Suprapubic skin (tissue), 4 donors: Measurements from ENCODE around the gene ADAM33. TPM values are rescaled to one million over a fixed set of nuclear protein-coding genes. Genes with fewer than 3 reads are reported as not detected.

Experiments
- DNase-seq, 2 donors: peaks; one replicate each; pipeline ENCODE4 v3.0.0-alpha.2; 2019; ENCODE audit warnings: low spot score in 2 of 2
- H3K27ac ChIP-seq: fragments of 200-600 bp; sonication (generic); one replicate; pipeline ENCODE4 v1.5.1; 2019
- H3K27me3 ChIP-seq: fragments of 200-600 bp; sonication (generic); one replicate; pipeline ENCODE4 v1.5.1; 2019
- H3K36me3 ChIP-seq: fragments of 200-600 bp; sonication (generic); one replicate; pipeline ENCODE4 v1.5.1; 2019
- H3K4me1 ChIP-seq: fragments of 200-600 bp; sonication (generic); one replicate; pipeline ENCODE4 v1.5.1; 2019
- H3K4me3 ChIP-seq: fragments of 200-600 bp; sonication (generic); one replicate; pipeline ENCODE4 v1.5.1; 2019; ENCODE audit warnings: mild to moderate bottlenecking
- H3K9me3 ChIP-seq: fragments of 200-600 bp; sonication (generic); one replicate; pipeline ENCODE4 v1.5.1; 2019
- EP300 ChIP-seq: sonication (generic); formaldehyde crosslinking; IDR thresholded peaks from one replicate; pipeline ENCODE4 v1.6.1; 2017; ENCODE audit warnings: antibody characterized with exemption
- POLR2A ChIP-seq, 2 donors: fragments of 450-650 bp; IDR thresholded peaks; one replicate each; pipeline ENCODE4 v1.6.1; 2017; ENCODE audit warnings: antibody characterized with exemption in 2 of 2, mild to moderate bottlenecking in 2 of 2, moderate library complexity in 2 of 2
- POLR2AphosphoS5 ChIP-seq, 3 donors: sonication (generic); formaldehyde crosslinking; IDR thresholded peaks; one replicate each; pipeline ENCODE4 v1.6.1; 2017; ENCODE audit warnings: antibody characterized with exemption in 3 of 3
- WGBS: methylation state at CpG from one replicate; pipeline ENCODE4 v1.1.5; 2018; 5-methylcytosine and 5-hydroxymethylcytosine counted together
- total RNA-seq, 4 donors: library from RNA; depleted of rRNA; stranded (reverse); fragments of >200 nt; gene quantifications; one replicate each; pipeline ENCODE4 v1.1.0, GENCODE V29; 2016
- TF ChIP-seq, protein P1 (sequence below), 2 donors: fragments of 200-600 bp in 1 of 2; fragments of 450-650 bp in 1 of 2; sonication (generic) in 1 of 2; IDR thresholded peaks; one replicate each; pipeline ENCODE4 v1.5.1; 2016 to 2019; ENCODE audit warnings: antibody characterized with exemption in 2 of 2, mild to moderate bottlenecking in 1 of 2, moderate library complexity in 1 of 2

The ADAM33 gene
- total RNA-seq, 4 donors from 2014 or later = 6.3 to 24.3 (median 13.4) TPM

GRCh38 chr20:3670945-3671344 is 10.9 kb downstream of the ADAM33 start:
- no peak overlapping the region for H3K27ac ChIP-seq
- TF ChIP-seq, protein P1, sequence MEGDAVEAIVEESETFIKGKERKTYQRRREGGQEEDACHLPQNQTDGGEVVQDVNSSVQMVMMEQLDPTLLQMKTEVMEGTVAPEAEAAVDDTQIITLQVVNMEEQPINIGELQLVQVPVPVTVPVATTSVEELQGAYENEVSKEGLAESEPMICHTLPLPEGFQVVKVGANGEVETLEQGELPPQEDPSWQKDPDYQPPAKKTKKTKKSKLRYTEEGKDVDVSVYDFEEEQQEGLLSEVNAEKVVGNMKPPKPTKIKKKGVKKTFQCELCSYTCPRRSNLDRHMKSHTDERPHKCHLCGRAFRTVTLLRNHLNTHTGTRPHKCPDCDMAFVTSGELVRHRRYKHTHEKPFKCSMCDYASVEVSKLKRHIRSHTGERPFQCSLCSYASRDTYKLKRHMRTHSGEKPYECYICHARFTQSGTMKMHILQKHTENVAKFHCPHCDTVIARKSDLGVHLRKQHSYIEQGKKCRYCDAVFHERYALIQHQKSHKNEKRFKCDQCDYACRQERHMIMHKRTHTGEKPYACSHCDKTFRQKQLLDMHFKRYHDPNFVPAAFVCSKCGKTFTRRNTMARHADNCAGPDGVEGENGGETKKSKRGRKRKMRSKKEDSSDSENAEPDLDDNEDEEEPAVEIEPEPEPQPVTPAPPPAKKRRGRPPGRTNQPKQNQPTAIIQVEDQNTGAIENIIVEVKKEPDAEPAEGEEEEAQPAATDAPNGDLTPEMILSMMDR (IDR thresholded peaks at IDR 0.05) = no peak
- no peak for TF ChIP-seq EP300
- peaks cover 57% of the 10 kb centered on the region for H3K27me3 ChIP-seq
- peaks cover 11% of the 10 kb centered on the region for H3K4me1 ChIP-seq
- peaks cover 17% of the 10 kb centered on the region for H3K36me3 ChIP-seq
- DNase-seq = no peak
- 100% methylated on average over 2 of the region's 10 CpGs for WGBS
- H3K4me3 ChIP-seq = no peak overlapping the region
- H3K9me3 ChIP-seq = no peaks in the 10 kb centered on the region

DNA sequence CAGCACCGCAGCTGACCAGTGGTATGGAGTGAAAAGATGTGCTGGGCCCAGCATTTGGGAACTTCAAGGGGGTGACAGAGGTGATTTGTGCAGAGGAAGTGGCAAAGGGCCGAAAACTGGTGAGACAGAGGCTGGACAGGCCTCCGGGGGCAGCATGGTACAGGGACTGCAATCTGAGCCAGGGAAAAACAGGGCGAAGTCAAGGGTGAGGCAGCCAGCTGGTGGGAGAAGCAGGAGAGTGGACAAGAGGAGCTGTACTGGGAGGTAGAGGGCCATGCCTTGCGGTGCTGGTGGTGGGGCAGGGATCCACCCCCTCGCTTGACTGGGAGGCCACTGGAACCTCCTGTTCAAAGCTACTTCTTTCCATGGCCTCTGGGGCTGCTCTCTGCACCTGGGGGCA is 11.3 kb downstream of the ADAM33 start:
- TF ChIP-seq, protein P1 (IDR thresholded peaks at IDR 0.05) = no peak
- TF ChIP-seq POLR2A (IDR thresholded peaks at IDR 0.05) = no peak
- TF ChIP-seq EP300 = no peak
- no peak for TF ChIP-seq POLR2AphosphoS5 (IDR thresholded peaks at IDR 0.05)
- H3K9me3 ChIP-seq = no peaks in the 10 kb centered on the region
- H3K4me1 ChIP-seq = peaks cover 11% of the 10 kb centered on the region
- WGBS = 76% methylated on average over 5 of the region's 6 CpGs
- no peak overlapping the region for H3K4me3 ChIP-seq
- H3K27me3 ChIP-seq = peaks cover 53% of the 10 kb centered on the region
- no peak overlapping the region for H3K27ac ChIP-seq
- DNase-seq = no peak
- H3K36me3 ChIP-seq = peaks cover 17% of the 10 kb centered on the region

DNA sequence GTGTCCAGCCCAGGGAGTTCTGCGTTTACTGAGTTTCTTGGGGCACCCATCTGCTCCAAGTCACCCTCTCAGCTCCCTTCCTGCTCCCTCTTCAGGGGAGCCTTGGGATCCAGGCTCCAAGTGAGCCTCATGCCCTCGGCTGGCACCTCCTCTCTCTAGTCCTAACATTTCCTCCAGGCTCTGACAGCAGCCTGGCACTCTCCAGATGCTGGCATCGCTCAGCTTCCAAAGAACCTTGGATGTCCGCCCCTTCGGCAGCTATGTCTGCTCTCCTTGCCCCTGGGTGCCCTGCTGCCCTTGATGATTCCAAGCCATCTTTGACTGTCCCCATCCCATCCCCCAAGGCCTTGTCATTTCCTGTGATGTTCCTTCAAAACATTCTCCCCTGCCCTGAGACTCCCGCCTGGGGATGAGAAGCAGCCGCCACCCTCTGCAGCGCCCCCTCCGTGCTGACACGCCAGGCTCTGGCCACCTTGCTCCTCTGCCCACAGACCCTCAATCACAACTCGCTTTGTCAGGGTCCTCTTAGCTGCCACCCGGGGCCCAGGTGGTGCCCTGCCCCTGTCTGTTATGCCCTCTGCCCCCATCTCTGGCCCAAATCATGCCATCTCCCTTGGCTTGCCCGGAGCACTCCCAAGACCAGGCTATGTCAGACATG is 12.0 kb downstream of the ADAM33 start:
- peaks cover 11% of the 10 kb centered on the region for H3K4me1 ChIP-seq
- peaks cover 17% of the 10 kb centered on the region for H3K36me3 ChIP-seq
- H3K9me3 ChIP-seq = no peaks in the 10 kb centered on the region
- TF ChIP-seq EP300 = no peak
- no peak for DNase-seq
- H3K27me3 ChIP-seq = peaks cover 46% of the 10 kb centered on the region
- H3K27ac ChIP-seq = no peak overlapping the region
- H3K4me3 ChIP-seq = no peak overlapping the region
- 81% methylated on average over 13 of the region's 13 CpGs for WGBS

- Histone ChIP-seq H3K27me3 (peaks cover 32% of the 10 kb centered on the region), H3K36me3 (peaks cover 12% of the 10 kb centered on the region), H3K27ac (no peak overlapping the region), H3K4me3 (no peak overlapping the region), H3K4me1 (peaks cover 8% of the 10 kb centered on the region), H3K9me3 (no peaks in the 10 kb centered on the region)
- no peak for TF ChIP-seq EP300
- TF ChIP-seq, protein P1 (IDR thresholded peaks at IDR 0.05) = no peak
- TF ChIP-seq POLR2A (IDR thresholded peaks at IDR 0.05) = no peak
- TF ChIP-seq POLR2AphosphoS5 (IDR thresholded peaks at IDR 0.05) = no peak
- no peak for DNase-seq
- WGBS = 84% methylated on average over 6 of the region's 8 CpGs
Measured at GRCh38 chr20:3667434-3668037, 14.3 kb downstream of the ADAM33 start.

DNA sequence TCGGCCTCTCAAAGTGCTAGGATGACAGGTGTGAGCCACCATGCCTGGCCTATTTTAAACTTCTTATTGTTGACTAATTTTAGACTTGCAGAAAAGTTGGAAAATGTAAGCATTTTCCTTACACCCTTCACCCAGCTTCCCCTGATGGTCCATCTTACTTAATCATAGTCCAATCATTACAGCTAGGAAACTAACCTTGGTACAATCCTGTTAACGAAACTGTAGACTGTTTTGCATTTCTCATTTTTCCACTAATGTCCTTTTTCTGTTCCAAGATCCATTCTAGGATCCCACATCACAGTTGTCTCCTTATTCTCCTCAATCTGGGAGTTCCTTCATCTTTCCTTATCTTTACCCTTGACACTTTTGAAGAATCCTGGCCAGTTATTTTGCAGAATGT is 18.0 kb downstream of the ADAM33 start:
- peaks cover 44% of the 10 kb centered on the region for H3K27me3 ChIP-seq
- TF ChIP-seq, protein P1 (IDR thresholded peaks at IDR 0.05) = no peak
- TF ChIP-seq POLR2AphosphoS5 (IDR thresholded peaks at IDR 0.05) = no peak
- TF ChIP-seq POLR2A (IDR thresholded peaks at IDR 0.05) = no peak
- TF ChIP-seq EP300 = no peak

More for the DNA sequence above, 18.0 kb downstream of the ADAM33 start:
- Histone ChIP-seq H3K4me1 (peaks cover 15% of the 10 kb centered on the region), H3K27ac (no peak overlapping the region), H3K9me3 (no peaks in the 10 kb centered on the region), H3K4me3 (no peak overlapping the region), H3K36me3 (peaks cover 3% of the 10 kb centered on the region)
- DNase-seq = no peak
- WGBS = 83% methylated on average over 2 of the region's 2 CpGs
